SH-SY5Y (cell line): ENCODE measurements around the gene RAI1.

ENCODE experiments used
- GATA2 ChIP-seq: IDR thresholded peaks from 2 replicates; pipeline ENCODE4 v1.6.1; 2011; ENCODE audit warnings: mild to moderate bottlenecking, low read depth, low read length
- GATA3 ChIP-seq: IDR thresholded peaks from 2 replicates; pipeline ENCODE4 v1.6.1; 2011; ENCODE audit warnings: low read depth, mild to moderate bottlenecking, low read length, moderate library complexity

DNA sequence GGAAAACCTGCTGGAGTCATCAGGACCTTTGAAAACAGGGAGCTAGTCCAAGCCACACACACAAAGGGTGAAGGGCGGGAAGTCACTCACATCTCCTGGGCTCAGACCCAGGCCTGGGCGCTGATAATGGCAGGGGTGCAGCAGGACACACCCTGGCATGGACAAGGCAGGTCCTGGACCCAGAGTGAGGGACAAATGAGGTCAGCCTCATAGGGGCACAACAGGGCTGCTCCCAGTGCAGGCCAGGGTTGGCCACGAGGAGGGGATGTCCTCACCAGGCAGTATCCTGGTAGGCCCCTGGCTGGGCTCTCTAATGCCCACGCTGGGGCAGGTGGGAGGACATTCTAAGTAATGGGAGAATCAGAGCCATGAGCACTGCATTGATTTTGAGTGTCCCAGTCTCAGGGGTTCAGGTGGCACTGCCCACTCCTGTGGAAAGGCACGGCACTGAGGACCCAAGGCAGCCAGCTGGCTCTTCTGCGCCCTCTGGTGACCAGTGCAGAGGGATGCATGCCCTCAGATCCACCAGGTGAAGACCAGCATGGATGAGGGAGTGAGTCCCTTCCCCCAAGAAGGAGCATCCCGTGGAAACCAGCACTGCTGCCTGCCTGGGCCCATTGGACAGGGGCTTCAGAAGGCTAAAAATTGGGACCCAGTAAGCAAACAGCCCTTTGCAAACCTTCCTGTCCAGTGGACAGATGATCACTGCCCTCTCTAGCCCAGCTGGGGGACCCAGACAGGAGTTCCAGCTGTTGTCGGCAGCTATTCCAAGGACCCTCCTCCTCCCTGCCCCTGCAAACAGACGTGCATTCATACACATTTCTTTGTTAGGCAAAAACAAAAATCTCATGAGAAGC, 178.9 kb downstream of the RAI1 start:
- TF ChIP-seq GATA2, result no peak
- no peak for TF ChIP-seq GATA3
